Stimulated activated CD4-positive, alpha-beta T cell treated with anti-CD3 and anti-CD28 coated beads, Interleukin-12 subunit alpha, Interleukin-12 subunit beta, amount 100 ng/mL, for 48 hours (primary cell): Measurements from ENCODE around the gene COTL1.
A peak's percentile ranks its signal among the peaks of the same experiment; 100 is the strongest.
"Not testable (repeated sequence)": the region's sequence is repeated elsewhere in the genome, so short reads cannot be mapped to it uniquely, and the experiment has no call there.

Experiments used
- DNase-seq, 3 donors: peaks; one replicate each; pipeline ENCODE4 v3.0.0-alpha.2; 2020; ENCODE audit warnings: low read depth in 2 of 3, low spot score in 1 of 3

The COTL1 gene

DNA sequence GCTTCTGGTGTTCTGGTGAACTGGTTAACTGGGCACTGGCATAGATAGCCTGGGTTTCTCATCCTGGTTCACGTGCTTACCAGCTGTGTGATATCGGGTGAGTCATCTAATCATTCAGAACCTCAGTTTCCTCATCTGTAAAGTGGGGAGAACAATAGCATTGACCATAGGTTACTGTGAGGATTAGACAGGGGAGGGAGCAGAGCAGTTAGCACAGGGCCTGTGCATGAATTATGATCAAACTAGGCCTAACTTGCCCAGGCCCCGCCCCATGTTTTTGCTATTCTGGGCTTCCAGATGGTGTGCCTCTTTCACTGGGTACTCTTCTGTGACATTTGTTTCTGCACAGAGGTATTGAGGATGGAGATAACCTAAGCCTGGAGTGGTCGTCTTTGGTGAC, 25.8 kb upstream of the COTL1 start:
- DNase-seq: no peak

DNA sequence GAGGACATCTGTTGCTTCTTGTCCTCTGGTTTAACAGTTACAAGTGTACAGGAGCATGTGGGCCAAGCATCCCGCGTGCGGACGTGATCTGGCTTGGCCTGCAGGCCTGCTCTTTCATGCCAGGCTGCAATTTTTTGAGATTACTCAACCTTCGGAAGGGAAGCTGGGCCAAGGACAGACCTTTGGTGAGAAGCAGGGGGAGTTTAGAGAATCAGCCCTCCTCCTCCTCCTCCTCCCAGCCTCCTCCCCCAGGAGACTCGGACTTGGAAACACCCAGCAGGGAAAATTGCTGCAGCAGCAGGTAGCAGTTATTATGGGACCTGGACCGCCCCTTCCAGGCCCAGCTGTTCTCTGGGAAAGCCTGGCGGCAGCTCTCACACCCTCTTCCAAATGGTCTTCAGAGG, 25.3 kb upstream of the COTL1 start:
- DNase-seq: no peak

DNA sequence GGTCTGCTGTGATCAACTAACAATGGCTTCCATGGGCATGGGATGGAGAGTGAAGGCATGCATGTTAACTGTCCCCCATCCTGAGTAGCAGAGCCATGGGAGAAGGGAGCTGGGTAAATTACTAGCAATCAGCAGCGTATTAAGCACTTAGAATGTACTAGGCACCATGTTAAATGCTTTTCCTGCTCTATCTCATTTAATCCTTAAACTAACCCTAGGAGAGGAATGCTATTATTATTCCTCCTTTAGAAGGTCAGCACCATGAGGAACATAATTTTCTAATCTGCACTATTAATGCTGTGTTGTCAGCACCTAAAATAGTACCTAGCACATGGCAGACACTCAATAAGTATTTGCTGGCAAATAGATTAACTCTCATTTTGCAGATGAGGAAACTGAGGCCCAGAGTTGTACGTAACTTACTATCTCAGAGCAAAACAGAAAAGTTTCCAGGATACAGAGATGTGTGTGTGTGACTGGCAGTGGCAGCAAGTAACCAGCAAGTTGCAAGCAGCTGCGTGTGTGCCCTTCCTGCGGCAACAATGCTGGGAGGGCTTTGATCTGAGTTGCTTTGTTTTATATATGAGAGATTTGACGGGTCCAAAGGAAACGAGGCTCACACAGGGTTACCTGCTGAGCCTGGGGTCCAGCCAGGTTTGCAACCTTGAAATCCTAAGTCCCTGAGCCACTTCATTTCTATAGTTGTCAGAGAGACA, 23.9 kb upstream of the COTL1 start:
- DNase-seq: no peak

DNA sequence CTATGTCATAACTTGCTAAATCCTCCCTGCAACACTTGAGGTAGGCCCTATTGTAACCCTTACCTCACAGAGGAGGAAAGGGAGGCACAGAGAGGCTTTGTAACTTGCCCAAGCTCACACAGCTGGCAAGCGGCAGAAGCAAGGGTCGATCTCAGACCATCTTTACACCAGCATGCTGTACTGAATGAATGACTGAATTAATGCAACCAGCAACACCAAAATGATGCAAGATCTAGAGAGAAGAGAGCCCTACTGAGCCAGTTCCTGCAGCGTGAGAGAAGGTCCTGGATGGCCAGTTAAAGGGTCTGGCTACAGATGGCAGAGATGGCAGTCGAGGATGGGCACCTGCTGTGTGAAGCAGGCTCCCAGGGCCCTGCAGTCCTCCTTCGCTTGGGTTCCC, 22.3 kb upstream of the COTL1 start:
- no peak for DNase-seq

DNA sequence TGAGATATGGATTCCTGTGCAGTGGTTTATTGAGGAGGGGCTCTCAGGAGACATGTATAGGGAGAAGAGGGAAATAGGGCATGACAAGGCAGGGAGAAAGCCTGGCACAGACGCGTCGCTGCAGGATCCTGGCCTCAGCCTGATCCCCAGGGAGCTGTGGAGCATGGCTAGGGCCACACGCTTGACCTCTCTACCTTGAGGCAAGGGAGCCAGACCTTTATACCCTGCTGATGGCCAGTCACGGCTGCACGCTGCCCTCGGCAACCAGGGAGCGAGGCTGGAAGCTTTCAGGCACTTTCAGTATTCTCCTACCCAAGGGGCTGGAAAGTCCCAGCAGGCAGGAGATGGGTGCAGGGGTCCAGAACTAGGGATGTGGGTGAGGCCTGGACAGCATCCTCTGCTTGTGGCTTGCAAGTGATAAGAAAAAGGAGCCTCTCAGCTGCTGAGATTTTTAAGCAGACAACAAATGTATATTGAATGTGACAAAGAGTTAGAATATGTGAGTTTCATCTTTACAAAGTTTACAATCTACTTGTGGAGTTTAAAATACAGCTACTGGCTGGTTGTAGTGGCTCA, 20.4 kb upstream of the COTL1 start:
- DNase-seq: no peak

DNA sequence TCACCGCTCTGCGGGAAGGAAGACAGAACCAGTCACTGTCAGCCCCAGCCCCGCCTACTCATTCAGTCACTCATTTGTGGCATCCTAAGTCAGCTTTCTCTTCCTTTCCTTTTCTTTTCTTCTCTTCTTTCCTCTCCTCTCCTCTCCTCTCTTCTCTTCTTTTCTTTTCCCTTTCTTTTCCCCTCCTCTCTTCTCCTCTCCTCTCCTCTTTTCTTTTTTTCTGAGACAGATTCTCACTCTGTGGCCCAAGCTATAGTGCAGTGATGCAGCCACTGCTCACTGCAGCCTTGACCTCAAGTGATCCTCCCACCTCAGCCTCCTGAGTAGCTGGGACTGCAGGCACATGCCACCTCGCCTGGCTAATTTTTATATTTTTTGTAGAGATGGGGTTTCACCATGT, 19.8 kb upstream of the COTL1 start:
- DNase-seq: no peak

DNA sequence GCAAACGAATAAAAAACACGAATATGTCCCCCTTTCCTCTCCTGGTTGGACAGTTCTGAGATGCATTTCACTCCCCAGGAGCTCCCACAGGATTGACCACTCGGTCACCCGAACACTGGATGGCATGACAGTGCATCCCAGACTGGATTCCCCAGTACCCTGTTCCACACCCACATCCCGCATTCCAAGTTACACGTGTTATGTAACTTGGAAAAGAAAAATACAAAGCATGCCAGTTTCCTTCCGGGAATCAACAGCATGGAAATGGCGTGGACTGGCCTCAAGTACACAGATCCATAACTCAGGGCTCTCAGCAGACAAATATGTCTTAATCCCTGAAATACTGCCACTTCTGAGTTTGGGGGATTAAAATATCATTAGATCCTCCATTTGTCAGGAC, 17.8 kb upstream of the COTL1 start:
- no peak for DNase-seq

DNA sequence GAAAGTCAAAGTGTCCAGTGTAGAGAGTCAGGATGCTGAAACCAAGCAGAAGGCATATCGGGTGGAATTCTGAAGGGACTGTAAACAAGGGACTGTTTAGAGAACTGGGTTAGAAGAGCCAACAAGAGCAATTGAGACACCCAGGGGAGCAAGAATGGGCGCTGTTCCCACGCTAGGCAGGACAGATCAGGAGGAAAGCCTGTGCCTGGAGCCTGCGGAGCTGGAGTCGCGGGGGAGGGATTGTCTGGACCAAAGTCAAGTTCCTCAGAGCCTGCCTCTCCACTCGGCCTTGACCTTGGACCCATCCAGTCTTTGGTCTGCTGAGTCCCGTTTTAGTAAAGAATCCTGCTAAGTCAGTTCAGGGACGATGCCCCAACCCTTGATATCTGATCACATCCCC, 15.7 kb upstream of the COTL1 start:
- DNase-seq: no peak

DNA sequence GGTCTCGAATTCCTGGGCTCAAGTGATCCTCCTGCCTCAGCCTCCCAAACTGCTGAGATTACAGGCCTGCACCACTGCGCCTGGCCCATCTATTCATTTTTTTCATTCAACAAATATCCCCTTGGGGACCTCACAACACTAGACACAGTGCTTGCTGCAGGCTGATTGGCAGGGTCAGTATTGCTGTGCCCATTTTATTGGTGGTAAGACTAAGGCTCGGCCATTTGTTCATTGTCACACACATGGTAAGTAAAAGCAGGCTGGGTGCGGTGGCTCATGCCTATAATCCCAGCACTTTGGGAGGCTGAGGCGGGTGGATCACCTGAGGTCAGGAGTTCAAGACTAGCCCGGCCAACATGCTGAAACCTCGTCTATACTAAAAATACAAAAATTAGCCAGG, 15.0 kb upstream of the COTL1 start:
- not testable (repeated sequence) for DNase-seq

DNA sequence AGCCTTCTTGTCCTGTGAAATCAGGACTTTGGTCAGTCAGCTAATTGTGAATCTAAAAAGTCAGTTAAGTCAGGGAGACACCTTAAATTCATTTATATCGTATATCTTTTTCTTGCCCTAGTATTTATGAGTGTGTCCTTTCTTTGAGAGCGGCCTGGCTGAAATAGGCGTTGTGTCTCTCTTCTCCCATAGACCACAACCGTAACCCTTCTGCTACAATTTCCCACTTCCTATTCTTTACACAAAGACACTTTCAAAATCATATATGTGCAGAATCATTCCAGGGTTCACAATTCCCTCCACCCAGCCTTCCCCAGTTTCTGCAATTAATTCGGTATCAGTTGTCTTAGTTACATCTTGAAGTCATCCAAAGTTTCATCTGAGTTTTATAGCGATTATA, 14.0 kb upstream of the COTL1 start:
- no peak for DNase-seq

DNA sequence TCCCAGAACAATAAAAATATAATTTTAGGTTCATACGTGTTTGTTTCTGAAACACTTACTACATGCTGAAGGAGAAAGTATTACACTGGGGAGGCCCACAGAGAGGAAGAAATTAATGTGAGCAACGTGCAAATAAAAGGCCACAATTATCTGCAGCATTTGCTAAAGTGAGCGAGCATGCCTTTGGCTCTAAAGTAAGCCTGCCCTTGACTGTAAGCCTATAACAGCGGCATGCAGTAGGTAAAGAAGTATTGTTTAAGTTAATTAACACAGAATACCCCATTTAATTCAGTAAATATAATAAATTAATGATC, 13.2 kb upstream of the COTL1 start:
- DNase-seq: no peak

DNA sequence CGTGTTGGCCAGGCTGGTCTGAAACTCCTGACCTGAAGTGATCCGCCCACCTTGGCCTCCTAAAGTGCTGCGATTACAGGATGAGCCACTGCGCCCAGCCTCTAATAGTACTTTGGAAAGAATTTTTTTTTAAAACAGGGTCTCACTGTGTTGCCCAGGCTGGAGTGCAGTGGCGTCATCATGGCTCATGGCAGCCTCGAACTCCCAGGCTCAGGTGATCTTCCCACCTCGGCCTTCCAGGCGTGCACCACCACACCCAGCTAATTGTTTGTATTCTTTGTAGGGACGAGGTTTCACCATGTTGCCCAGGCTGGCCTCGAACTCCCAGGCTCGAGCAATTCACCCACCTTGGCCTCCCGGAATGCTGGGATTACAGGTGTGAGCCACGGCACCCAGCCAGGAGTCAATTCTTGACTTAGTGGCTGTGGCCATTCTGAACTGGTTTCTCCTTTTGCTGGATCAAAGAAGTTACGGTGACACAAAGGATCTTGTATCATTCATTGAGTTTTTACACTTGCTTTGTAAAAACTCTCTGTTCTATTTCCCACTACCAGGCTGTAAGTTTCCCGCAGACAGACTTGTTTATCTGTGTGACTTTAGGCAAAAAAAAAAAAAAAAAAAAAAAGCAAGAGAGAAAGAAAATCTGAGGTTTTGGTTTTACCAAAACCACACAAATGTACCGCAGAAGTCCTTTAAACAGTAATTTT, 12.7 kb upstream of the COTL1 start:
- DNase-seq: no peak

DNA sequence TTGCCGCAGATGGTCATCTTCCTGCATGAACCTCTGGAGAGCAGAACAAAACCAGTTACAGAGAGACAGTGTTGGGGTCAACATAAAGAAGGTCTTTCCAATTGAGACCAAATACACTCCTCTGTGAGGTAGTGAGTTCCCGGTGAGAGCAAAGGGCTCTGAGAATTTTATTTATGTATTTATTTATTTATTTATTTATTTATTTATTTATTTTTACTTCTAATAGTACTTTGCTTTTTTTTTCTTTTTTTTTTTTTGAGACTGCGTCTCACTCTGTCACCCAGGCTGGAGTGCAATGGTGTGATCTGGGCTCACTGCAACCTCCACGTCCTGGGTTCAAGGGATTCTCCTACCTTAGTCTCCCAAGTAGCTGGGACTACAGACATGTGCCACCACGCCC, 12.1 kb upstream of the COTL1 start:
- no peak for DNase-seq

DNA sequence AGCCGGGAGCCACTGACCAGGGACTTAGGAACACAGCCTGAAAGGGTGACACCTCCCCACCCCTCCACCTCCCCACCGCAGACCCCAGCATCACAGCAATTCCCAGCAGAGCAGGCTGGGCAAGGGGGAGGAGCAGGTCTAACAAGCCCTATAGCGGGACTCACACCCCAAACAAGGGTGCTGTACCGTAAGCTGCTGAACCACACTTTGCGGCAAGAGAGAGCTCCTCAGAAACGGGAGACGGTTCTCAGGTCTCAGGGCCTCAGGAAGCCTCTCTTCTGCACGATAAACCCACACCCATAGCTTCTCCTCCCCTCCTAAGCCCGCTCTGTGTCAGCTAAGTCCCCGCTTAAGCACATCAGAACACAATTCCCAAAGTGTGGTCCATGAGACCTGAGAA, 11.7 kb upstream of the COTL1 start:
- no peak for DNase-seq

DNA sequence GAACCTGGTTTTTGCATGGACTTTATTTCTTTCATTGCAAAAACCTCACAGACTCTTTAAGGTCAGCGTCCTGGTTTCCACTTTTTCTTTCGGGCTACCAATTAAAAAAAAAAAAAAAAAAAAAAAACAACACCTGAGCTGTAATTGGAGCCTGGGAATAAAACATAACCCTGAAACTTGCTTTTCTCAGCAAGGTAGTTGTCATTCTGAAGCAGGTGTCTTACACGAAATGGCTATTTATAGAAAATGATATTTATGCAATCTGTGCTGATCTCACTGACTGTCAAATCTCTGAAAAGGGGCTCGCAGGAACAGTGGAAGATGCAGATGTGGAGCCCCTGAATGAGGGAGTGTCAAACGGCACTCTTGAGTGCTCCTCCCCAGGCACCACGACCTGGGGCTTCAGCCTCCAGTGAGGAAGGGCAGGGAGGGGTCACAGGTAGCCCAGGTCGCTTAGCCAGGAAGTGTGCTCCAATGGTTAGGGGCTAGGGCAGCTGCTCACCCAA, 10.4 kb upstream of the COTL1 start:
- no peak for DNase-seq

DNA sequence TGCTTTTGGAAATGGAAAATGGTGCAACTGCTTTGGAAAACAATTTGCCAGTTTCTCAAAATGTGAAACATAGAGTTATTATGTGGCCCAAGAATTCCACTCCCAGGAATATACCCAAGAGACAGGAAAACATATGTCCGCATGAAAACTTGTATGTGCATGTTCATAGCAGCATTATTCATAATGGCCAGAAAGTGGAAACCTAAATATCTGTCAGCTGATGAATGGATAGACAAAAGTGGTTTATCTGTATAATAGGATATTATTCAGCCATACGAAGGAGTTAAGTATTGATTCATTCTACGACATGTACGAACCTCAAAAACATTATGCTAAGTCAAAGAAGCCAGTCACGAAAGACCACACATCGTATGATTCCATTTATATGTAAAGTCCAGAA, 7.7 kb upstream of the COTL1 start:
- DNase-seq: no peak

DNA sequence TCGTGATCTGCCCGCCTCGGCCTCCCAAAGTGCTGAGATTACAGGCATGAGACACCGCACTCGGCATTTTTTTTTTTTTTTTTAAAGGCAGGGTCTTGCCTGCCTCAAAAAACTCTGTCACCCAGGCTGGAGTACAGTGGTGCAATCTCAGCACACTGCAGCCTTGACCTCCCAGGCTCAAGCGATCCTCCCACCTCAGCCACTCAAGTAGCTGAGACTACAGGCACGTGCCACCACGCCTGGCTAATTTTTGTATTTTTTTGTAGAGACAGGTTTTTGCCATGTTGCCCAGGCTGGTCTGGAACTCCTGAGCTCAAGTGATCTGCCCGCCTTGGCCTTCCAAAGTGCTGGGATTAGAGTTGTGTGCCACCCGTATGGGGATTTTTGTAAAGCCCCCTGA, 3.0 kb upstream of the COTL1 start:
- DNase-seq: not testable (repeated sequence)

DNA sequence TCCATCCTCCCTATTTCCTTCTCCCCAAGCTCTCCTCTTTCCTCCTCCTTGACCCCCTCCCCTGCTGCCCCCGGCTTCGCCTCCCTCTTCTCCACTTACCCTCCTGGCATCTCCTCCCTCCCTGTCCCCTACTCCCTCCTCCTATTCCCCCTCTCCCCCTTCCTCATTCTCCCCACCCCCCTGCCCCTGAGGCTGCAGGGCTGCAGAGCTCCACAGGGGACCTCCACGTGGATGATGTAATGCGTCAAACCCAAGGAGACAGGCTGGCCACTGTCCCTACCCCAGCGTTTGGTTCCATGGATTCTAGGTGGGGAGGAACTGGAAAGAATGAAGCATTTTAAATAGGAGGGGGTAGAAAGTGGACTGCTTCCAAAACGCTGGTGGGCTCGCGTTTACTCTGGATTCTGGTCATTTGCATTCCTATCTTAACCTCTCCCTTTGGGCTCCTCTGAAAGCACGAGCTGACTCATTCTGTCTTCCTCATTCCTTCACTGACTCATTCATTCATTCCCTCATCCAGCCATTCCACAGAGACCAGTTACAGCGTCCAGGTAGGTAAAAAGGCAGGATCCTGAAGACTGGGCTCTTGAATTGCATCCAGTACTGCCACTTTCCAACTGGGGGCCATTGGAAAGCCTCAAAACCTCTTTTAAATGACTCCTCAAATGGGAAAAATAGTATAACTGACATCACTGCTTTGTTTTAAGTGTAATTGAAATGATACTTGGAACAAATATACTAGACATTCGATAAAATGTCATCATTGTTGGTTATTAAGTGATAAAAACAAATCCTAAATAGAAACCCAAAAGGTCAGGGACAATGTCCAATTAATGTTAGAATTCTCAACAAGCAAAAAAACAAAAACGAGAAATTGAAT, 943 bp upstream of the COTL1 start:
- DNase-seq: no peak

DNA sequence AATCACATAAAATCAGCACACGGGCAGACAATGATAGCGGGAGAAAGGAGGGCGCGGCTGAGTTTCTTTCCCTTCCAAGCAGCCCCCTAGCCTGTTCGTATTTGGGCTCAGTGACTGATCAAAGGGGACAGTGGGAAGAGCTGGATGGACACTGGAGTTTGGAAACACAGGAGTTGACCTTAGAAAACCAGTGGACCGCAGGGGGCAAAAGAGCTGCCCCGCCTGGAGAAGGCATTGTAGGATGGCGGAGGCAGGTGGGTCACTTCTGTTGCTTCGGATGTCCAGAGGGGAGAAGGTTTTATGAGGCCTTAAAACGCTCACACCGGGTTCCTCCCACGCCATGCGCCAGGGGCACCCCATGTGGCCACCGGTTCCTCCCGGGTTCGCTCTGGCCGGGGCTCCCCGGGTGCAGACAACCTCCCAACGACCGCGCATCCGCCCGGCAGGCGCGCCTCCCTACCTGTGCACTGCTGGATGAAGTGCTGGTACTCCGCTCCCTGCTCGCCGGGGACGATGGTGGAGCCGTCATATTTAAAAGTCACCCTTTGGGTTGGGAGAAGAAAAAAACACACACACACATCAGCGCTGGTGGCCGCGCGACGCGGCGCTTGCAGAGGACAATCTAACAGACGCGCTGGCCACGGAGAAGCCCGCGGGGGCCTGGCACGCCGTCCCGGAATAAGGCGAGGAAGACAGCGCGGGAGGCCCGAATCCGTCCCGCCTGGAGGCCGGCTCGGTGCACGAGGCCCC, 662 bp downstream of the COTL1 start:
- DNase-seq: peak in 1 of 3 donors; percentile 51

DNA sequence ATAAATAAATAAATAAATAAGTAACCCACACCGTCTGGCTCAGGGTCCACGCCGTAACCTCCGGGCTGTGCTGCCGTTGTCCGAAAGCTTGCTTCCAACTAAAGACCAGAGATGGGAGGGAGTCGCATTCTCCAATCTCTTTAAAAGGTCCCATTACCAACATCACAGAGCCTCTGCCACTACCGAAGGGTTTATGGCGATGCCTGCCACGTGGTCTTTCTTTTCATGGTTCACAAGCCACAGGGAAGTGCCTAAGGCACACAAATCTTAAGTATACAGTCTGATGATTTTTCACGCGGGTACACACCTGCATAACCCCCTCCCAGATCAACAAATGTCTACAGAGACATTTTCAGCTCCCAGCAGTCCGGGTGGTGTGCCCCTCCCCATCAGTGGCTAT, 1.4 kb downstream of the COTL1 start:
- DNase-seq: no peak
